Fibroblast of the aortic adventitia (primary cell): ENCODE data around the gene C19orf85. TPM values are rescaled to one million over a fixed set of nuclear protein-coding genes. Genes with fewer than 3 reads are reported as not detected.

Source experiments
- DNase-seq: peaks from one replicate; pipeline ENCODE4 v3.0.0-alpha.2; 2010; ENCODE audit warnings: low read depth
- H3K4me3 ChIP-seq: 2 replicates; pipeline ENCODE4 v1.5.1; 2011; ENCODE audit warnings: low read depth, mild to moderate bottlenecking, control low read depth, low read length, moderate library complexity
- CTCF ChIP-seq: IDR thresholded peaks from 2 replicates; pipeline ENCODE4 v1.5.1; 2011; ENCODE audit warnings: mild to moderate bottlenecking, low read length, control low read depth, inconsistent platforms; ENCODE audit not compliant: insufficient read depth
- total RNA-seq: library from RNA; depleted of rRNA; stranded (reverse); fragments of >200 nt; gene quantifications from 2 replicates; pipeline ENCODE4 v1.2.3, GENCODE V29; 2012; ENCODE audit warnings: low replicate concordance

The C19orf85 gene
- total RNA-seq, 1 donor: not detected

- TF ChIP-seq CTCF: no peak
- peak; percentile 70 for DNase-seq
Measured at GRCh38 chr19:55494172-55494761, 29.7 kb upstream of the C19orf85 start.

DNA sequence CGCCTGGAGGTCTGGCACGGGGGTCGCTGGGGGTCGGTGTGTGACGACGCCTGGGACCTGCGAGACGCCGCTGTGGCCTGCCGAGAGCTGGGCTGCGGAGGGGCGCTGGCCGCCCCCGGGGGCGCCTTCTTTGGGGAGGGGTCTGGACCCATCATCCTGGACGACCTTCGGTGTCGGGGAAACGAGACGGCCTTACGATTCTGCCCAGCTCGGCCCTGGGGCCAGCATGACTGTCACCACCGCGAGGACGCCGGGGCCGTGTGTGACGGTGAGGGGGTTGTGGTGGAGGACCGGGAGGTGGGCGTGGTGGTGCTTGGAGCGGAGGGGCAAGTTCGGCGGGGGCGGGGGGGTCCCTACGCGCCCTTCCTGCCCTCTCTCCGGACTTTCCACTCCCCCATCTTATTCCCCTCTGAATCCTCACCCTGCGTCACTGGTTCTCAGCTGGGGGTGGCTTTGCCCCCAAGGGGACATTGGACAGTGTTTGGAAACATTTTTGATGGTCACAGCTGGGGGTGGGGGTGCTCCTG is 29.2 kb upstream of the C19orf85 start:
- H3K4me3 ChIP-seq: peak overlapping the region; percentile 53
- no peak for DNase-seq
- no peak for TF ChIP-seq CTCF

More at GRCh38 chr19:55494172-55494761, 29.7 kb upstream of the C19orf85 start:
- H3K4me3 ChIP-seq: peak overlapping the region; percentile 53

GRCh38 chr19:55493052-55493644 is 28.6 kb upstream of the C19orf85 start:
- peak overlapping the region; percentile 53 for H3K4me3 ChIP-seq

DNA sequence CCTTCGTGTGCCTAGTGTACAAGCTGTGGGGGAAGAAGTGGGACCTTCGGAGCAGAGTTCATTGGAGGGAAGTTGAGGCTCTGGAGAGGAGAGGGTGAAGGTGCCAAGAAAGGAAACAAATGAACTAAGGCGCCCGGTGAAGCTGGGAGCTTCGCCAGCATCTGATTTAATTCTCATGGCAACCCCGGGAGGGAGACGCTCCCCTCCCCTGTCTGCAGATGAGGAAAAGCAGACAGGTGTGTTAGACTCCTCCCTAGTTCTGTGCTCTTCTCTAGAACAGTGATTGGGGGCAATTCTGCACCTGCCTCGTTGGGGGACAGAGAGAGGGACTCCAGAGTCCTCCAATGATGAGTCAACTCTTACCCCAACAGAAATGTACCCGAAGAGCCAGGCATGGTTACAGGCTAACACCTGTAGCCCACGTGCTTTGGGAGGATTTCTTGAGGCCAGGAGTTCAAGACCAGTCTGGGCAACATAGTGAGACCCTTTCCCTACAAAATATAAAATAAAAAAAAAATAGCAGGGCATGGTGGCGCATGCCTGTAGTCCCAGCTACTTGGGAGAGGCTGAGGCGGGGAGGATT is 27.9 kb upstream of the C19orf85 start:
- H3K4me3 ChIP-seq: no peak overlapping the region
- no peak for TF ChIP-seq CTCF
- no peak for DNase-seq

More at GRCh38 chr19:55493052-55493644, 28.6 kb upstream of the C19orf85 start:
- TF ChIP-seq CTCF: no peak
- peak; percentile 49 for DNase-seq

DNA sequence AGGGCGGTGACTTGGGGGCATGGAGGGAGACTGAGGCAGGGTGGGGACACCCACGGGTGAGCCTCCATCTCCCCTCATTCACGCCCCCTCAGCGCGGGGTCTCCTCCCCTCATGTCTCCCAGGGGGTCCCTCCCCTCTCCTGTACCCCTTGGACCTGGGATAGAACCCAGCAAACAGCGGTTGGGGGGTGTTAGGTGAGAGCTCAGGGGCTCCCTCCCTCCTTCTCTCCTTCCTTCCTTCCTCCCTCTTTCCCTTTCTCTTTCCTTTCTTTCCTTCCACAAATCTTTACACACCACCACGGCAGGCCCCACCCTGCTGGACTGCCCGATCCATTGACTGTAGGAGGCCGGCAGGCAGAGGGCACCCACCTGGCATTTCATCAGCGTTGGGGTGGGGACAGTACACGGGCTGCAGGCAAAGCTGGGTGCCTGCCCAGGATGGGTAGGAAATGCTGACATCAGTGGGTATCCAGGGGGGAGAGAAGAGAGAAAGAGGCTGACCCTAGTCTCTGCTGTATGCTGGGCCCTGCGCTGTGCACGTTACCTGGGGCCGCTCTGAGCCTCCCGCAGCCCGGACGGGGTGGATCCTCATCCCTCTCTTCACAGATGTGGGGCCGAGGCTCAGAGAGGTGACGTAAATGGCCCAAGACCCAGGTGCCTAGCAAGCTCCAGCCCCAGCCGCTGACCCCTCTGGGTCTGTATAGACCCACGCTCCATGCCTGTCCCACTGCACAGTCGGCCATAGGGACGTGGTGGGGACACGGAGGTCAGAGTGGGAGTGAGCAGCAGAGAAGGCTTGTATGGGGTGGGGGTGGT is 27.2 kb upstream of the C19orf85 start:
- H3K4me3 ChIP-seq: no peak overlapping the region
- no peak for TF ChIP-seq CTCF
- no peak for DNase-seq
